GM10266 (cell line): ENCODE measurements around the gene BACE1-AS.
A peak's percentile ranks its signal among the peaks of the same experiment; 100 is the strongest.
"Not testable (repeated sequence)": the region's sequence is repeated elsewhere in the genome, so short reads cannot be mapped to it uniquely, and the experiment has no call there.

Experiments used
- DNase-seq: peaks from one replicate; pipeline ENCODE4 v3.0.0; 2012; ENCODE audit errors: extremely low spot score
- TF ChIP-seq, protein P1 (sequence below): IDR thresholded peaks from 2 replicates; pipeline ENCODE4 v1.5.1; 2012; ENCODE audit warnings: mild to moderate bottlenecking, low read depth; ENCODE audit not compliant: control insufficient read depth, insufficient read depth; ENCODE audit errors: missing control alignments

The BACE1-AS gene

DNA sequence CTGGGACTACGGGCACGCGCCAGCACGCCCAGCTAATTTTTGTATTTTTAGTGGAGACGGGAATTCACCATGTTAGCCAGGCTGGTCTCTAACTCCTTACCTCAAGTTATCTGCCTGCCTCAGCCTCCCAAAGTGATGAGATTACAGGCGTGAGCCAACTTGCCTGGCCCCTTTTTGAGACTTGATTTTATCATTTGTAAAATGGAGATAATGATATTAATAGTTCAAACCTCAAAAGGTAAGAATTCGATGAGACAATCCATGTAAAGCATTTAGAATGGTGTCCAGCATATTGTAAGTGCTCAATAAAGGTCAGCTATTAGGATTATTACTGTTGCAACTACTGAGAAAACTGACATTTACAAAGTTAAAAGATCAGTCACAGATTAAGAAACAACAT, 27.6 kb downstream of the BACE1-AS start:
- no peak for DNase-seq
- TF ChIP-seq, protein P1, sequence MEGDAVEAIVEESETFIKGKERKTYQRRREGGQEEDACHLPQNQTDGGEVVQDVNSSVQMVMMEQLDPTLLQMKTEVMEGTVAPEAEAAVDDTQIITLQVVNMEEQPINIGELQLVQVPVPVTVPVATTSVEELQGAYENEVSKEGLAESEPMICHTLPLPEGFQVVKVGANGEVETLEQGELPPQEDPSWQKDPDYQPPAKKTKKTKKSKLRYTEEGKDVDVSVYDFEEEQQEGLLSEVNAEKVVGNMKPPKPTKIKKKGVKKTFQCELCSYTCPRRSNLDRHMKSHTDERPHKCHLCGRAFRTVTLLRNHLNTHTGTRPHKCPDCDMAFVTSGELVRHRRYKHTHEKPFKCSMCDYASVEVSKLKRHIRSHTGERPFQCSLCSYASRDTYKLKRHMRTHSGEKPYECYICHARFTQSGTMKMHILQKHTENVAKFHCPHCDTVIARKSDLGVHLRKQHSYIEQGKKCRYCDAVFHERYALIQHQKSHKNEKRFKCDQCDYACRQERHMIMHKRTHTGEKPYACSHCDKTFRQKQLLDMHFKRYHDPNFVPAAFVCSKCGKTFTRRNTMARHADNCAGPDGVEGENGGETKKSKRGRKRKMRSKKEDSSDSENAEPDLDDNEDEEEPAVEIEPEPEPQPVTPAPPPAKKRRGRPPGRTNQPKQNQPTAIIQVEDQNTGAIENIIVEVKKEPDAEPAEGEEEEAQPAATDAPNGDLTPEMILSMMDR, result no peak

DNA sequence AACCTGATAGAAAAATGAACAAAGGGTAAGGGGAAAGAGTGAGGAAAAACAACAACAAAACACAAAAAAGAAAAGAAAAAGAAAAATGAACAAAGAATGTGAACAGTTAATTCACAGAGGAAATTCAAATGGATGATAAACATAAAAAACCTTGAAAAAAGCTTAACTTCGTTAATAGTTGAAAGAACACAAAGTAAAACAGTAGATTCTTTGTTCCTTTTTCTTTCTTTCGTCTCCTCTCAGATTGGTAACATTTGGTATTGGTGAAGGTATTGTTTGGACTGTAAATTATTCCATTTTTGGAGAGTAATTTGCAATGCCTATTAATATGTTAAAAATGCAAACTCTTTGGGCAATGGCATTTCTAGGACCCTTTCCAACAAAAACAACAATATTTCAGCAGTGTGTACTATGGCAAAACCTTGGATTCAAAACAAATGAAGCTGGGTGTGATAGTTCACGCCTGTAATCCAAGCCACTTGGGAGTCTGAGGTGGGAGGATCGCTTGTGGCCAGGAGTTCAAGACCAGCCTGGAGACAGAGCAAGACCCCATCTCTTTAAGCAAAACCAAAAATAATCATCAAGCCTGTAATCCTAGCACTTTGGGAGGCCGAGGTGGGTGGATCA, 28.2 kb downstream of the BACE1-AS start:
- TF ChIP-seq, protein P1, result no peak
- DNase-seq, result no peak

DNA sequence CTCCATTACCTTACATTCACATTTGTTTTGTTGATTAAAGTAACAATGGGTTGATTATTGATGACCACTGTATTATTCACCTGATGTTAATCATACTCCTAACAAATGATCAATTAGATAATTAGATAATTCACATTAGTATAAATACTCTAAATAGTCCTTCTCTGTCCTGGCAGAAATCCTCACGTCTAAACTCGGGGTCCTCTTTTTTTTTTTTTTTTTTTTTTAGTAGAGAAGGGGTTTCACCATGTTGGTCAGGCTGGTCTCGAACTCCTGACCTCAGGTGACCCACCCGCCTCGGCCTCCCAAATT, 36.1 kb downstream of the BACE1-AS start:
- not testable (repeated sequence) for DNase-seq

DNA sequence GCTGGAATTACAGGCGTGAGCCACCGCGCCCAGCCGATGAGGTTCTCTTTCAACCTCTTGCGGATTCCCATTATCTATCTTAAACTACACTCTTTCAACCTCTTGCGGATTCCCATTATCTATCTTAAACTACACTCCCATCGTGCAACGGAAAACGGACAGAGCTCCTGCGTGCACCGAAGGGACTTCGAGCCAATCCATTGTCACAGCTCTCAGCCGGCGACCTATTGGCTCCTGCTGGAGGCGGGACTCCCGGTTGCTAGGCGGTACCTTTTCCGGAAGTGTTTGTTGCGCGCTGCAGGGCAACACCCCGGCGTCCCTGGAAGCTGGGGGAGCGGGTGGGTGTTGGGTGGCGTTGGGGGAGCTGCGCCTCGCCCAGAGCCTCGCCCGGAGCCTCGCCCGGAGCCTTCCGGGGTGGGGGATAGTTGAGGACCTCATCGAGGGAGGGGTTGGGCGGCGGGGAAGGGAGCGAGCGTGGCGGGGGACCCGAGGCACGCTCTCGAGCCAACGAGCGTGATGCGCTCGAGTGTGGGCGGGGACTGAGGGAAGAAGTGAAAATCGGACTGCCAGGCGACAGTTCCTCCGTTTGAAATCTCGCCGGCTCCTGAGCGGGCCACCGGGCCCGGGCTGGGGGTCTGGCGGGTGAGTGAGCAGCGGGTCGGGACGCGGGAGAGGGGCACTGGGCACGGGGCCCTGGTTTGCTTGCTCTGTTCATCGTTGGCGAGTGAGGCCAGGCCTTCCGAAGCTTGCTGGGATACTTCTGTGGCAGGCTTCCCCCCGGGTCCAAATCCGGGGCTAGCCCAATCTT, 36.6 kb downstream of the BACE1-AS start, which contains the start of gene CEP164:
Gene CEP164 (plus strand): TSS at position 288 of the 808 bp plus-strand sequence. CDS start 10,733 bp downstream, outside the sequence.
- peak; percentile 97 for DNase-seq
- TF ChIP-seq, protein P1, result no peak

DNA sequence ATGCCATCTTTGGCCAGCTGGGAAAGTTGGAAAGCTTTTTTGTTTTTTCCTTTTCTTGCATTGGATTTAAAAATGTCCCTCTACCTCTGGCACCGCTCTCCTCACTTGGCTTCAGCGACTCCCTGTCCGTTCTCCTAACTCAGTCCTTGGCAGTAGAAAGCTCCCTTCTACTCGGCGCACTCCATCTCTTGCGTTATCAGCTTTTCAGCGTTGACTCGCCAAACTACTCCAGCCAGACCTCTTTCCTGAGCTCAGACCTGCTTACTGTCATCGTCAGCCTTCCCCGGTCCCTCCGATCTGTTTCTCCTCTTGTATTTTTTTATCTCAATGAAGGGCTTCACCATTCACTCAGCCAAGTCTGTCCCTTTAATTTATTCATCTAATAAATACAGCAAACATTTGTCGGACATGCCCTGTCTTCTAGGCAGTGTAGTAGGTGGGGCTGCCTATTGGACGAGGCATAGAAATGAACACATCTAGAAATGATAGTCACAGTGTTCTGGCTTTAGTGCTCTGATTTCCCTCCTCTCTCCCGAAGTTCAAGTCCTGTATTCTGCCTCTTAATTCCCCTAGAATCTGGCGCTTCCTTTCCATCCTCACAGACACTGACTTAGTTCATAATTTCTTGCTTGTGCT, 37.3 kb downstream of the BACE1-AS start:
- TF ChIP-seq, protein P1, result no peak
- no peak for DNase-seq

DNA sequence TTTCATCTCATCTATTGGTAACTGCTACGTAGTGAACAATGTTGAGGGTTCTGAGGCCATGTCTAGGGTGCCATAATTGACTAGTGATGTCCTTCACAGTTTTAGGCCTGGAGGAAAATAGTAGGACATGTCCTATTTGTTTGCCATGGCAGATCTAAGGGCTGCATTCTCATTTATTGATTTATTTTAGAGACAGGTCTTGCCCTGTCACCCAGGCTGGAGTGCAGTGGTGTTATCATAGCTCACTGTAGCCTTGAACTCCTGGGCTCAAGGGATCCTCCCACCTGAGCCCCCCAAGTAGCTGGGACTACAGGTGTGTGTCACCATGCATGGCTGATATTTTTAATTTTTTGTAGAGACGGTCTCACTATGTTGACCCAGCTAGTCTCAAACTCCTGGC, 41.7 kb downstream of the BACE1-AS start:
- no peak for DNase-seq
- TF ChIP-seq, protein P1, result no peak

DNA sequence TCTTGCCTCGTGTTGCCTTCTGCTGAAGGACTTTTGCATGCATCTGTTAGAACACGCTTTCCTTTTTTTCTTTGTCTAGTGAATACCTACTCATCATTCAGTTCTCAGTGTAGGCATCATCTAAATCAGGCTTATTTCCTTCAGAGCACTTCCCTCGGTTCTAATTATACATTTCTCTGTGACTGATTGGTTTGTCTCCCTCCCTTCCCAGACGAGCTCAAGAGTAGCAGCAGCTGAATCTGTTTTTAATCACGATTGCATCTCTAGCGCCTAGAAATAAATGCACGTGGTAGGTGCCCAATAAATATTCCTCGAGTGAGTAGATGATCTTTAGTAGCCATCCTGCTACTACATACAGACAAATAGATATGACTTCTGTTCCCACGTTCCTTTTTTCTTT, 42.8 kb downstream of the BACE1-AS start:
- TF ChIP-seq, protein P1, result no peak
- DNase-seq, result no peak
